SK-MEL-5 (cell line): ENCODE data around the gene KCNH1. TPM values are rescaled to one million over a fixed set of nuclear protein-coding genes. Genes with fewer than 3 reads are reported as not detected.
A peak's percentile ranks its signal among the peaks of the same experiment; 100 is the strongest.

Experiments
- DNase-seq: peaks from one replicate; pipeline ENCODE4 v3.0.0-alpha.2; 2016; ENCODE audit warnings: low read depth, low spot score
- in situ Hi-C: cut with HindIII; loops from 2 replicates; pipeline ENCODE4 v1.10.0; 2016; ENCODE audit warnings: low sequenced_read_pairs, high pct_unique_total_duplicates, low pct_unique_long_range_greater_than_20kb
- total RNA-seq: library from RNA; depleted of rRNA; stranded (reverse); fragments of >200 nt; shearing (Covaris generic); gene quantifications from 2 replicates; pipeline ENCODE4 v1.2.3, GENCODE V29; 2014

KCNH1 gene
- total RNA-seq, 1 experiment from 2014 or later = 8.0 TPM

DNA sequence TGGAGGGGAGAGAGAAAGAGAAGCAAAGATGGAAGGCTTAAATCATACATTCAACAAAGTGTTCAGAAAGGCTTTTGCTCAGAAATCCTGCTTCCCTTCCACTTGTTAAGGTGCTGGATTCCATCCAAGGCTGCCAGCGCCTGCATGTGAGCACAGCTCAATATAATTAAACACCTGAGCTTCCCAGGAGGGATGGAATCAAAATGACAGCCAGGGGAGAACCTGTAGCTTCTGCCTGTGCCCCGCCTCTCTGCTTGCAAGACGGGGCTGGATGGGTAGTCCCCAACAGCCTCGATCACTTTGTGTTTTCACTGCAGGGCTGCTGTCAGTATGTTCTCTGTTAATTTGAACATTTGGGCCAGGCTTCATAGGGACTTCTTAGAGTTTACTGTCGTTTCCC lies 225.7 kb downstream of the KCNH1 start:
- in situ Hi-C loops = no loop called here
- no peak for DNase-seq

DNA sequence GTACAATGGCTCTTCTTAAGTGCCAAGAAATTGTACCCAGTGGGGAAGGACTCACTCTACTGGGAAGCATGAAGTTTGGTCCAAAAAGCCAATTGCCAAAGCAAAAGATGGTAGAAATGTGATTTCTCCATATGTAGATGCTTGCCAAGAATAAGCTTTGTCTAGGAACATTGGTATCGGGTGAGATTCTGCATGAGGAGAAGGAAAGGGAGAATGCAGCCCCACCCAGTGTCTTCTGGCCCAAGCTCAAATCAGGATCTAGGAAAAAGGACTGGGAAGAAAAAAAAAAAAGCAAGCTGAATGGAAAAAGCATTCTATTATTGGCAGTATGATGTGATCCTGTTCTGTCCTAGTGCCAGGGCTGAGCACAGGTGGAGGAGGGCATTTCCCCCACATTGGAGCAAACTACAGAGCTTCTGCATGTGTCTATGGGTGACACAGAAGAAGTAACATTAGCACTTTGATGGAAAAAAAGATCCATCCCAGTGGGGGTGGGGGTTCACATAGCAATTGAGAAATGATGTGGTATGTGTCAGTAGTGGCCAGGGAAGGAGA lies 226.6 kb downstream of the KCNH1 start:
- in situ Hi-C loops = no loop called here
- DNase-seq = no peak

DNA sequence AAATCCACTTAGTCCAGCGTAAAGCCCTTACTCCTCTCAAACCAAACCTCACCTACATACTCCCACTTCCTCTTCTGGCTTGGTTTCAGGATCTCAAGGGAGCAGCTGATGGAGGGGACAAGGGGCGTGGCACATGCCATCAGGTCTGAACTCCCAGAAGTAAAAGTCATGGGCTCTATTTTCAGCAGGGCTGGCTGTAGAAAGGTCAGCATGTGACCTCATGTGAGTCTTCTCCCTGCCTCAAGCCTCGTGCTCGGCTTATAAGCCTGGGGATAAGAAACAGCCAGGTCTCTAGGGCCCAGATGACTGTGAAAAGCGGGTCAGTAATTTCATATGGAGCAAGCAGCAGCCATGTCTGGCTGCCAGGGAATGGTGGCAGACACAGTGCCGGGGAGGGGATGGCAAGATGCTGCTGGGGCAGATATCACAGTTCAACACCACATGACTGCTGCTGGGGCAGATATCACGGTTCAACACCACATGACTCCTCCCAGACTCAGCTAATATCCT lies 227.9 kb downstream of the KCNH1 start:
- in situ Hi-C loops = no loop called here
- DNase-seq = peak; percentile 93

DNA sequence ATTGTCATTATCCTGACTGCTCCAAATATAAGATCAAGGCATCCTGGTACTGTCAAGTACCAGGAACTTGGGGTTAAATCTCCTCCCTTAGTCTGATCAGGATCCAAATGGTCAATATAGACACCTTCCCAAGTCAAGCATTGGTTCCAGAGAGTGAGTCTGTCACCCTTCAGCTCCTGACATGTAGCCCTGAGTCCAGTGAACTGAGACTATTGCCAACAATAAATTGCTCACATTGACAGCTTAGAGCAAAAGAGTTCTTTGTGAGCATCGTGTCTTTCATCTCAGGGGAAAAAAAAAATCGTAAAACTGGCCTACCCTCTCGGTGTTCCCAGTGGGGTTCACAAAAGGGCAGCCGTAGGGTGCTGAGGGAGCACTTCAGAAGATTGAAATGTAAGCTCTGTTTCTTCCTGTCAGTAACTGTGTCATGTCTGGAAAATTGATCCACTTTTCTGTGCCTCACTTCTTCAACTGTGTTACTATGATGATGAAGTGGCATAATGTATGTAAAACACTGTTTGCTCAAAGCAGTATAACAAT lies 228.5 kb downstream of the KCNH1 start:
- in situ Hi-C loops = no loop called here
- DNase-seq = peak; percentile 42

DNA sequence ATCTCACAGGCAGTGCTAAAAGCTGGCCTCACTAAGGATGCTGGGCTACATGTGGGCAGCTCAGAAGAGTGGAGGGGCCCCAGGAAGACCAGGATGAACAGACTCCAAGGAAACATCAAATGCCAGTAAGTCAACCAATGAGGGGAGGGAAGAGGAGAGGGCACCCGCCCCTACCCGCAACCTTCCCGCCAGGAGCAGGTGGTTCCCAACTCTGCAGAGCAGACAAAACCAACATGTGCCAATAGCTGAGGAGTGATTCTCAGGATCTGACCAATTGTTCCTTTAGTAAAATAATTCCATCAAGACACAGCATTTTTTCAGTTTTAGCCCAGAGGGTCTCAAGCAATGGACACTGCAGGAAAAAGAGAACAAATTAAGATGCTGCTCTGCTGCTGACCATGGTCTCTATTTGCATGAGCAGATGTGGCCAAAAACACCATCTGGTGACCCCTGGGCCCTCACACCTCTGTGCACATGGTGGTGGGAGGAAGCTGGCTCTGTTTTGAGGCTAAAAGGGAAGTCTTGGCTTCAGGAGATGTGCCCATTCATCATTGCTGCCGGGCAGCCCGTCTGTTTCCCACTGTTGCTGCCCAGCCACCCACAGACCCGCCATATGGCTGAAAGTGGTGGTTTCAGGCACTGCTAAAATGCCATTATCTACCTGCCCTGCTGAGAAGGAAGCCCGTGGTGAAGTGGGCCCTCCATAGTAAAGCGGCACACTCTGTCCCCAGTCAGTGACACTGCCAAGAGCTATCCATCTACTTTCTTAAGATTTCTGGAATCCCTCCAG lies 231.8 kb downstream of the KCNH1 start:
- in situ Hi-C loops = no loop called here
- DNase-seq = no peak

DNA sequence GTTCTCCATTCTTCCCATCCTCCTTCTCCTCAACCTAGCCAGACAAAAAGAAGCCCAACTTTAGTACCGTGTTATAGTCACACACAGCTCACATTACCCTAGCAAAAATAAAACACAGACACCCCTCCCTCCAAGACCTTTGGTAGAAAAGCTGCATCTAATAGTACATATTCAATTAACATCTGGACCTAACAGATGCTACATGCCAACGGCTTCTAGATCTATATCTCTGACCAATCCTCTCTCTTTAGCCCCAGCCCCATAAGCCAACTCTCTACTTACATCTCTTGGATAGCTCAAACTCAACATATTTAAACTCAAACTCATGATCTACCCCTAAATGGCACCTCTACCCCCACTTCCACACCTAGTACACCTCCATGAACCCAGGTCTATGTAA lies 233.1 kb downstream of the KCNH1 start:
- in situ Hi-C loops = no loop called here
- no peak for DNase-seq

DNA sequence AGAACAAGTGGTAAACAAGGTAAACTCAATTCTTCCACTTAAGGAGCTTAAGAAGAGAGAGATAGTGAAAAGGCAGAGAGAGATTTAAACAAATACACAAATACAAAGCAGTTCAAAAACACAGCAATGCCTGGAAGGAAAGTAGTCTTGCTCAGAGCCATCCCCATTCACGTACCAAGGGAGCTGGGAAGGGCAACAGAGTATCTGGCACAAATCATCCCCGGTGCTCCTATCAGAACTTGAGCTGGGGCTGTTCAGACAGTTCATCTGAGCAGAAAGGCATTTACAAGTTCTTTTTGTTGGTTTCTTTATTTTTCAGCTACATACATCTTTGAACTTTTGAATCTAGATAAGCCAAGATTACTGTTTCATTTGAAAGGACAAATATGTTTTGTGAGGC lies 233.9 kb downstream of the KCNH1 start:
- in situ Hi-C loops = no loop called here

DNA sequence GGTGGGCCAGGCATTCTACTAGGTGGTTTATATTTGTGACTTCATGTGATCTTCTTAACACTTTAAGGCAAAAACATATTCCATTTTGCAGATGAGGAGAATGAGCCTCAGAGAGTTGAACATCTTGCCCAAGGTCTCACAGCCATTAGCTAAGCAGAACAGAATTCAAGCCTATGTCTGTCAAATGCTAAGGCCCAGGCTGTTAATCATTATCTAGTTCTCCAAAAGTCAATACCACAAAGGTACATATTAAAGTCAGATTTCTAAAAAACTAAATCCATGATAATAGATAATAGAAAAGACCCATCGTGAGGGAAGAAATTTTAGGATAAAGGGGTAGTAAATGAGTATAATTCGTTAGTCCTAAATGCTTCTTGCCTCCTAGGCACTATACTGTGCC lies 234.3 kb downstream of the KCNH1 start:
- DNase-seq = no peak
- in situ Hi-C loops = no loop called here

More for the DNA sequence above, 233.9 kb downstream of the KCNH1 start:
- DNase-seq = no peak

DNA sequence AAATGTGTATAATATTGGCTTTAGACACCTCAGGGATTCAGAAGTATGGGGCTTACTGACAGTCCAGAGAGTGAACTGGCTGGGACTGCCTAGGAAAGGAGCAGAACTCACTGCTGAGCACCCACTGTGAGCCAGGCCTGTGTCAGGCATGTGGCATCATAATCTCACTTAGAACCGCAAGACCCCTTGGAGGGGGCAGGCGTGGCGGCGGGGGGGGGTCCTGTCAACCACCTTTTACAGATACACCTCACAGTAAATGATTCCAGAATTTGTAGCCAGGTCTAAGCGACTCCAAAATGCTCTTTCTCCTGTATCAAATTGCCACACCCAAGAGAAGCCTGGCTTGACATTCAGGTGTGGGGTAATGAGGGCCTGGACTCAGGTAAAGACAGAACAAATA lies 235.5 kb downstream of the KCNH1 start:
- in situ Hi-C loops = no loop called here

DNA sequence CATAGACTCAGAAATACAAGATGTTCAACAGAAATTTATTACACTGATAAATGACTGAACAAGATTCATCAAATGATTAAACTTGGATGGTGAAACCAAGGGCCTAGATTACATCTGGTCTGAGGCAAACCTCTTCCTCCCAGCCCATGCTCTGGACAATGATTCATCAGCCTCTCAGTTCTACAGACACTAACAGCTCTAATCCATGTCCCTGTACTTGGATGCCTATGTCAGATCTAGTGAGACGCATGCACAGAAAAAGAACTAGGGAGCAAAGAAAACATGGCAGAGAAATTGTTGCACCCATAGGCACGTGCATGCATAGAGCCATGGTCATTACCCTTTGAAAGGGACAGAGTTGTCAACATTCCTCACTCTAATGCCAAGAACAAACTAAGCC lies 250.1 kb downstream of the KCNH1 start:
- in situ Hi-C loops = no loop called here
- DNase-seq = no peak

More for the DNA sequence above, 235.5 kb downstream of the KCNH1 start:
- DNase-seq = no peak

DNA sequence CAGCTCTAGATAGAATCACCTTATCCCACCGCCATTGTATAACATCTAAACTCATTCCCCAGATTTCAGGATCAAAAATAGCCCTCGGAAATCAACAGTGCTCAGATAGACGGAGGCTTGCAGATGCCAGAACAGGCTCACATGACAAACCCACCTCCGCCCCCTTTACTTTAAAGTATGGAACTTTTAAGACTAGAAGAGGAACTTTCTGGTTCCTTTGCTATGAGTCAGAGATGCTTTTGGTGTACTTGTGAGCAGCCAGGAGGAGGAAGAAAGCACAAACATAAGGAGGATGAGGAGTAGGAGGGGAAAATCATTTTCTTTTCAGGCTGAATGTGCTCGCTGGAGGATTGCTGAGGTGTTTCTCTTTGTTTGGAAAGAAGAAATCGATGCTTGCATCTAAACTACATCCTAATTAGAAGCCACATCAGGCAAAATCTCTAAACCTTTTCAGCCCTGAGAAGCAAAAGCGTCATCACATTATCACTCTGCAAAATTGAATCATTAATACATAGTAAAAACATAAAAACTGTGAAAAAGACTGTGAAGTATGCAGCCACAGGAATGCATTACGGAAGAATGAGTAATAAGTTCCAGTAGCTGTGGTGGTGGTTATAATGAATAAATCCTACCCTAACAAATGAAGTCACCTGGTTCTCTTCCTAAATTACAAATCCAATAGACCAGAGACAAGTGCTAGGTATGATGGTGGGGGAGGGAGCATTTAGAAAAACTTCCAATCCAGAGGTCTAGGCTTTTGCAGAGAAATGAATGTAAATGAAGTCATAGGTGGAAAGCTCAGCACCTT lies 251.3 kb downstream of the KCNH1 start:
- in situ Hi-C loops = no loop called here
- DNase-seq = no peak

DNA sequence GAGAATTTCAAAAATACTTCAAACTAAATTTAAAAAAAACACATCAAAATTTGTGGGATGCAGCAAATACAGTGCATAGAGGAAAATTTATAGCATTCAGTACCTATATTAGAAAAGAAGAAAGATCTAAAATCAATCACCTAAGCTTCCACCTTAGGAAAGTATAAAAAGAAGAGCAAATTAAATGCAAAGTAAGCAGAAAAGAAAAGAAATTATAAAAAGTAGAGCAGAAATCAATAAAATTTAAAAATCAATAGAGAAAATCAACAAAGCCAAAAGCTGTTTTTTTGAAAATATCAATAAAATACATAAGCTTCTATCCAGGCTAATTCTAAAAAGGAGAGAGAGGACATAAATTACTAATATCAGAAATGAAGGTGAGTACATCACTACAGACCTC lies 255.4 kb downstream of the KCNH1 start:
- no peak for DNase-seq
- in situ Hi-C loops = no loop called here

DNA sequence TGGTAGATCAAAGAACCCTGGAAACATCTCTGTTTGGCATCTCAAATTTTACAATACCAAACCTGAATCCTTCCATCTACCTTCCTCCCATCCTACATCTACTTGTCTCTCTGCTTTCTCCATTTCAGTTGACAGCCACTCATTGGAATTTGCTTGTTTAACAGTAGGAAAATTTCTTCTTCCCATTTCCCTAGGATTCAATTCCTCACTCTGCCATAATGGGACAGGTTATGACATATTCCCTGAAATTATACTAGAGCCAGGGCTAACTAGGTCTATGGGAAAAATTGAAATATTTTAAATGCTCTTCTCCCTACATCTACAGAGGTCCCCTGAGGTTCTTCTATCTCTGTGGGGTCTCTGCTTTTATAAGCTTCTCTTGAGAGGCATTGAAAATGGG lies 257.7 kb downstream of the KCNH1 start:
- in situ Hi-C loops = no loop called here
- no peak for DNase-seq

DNA sequence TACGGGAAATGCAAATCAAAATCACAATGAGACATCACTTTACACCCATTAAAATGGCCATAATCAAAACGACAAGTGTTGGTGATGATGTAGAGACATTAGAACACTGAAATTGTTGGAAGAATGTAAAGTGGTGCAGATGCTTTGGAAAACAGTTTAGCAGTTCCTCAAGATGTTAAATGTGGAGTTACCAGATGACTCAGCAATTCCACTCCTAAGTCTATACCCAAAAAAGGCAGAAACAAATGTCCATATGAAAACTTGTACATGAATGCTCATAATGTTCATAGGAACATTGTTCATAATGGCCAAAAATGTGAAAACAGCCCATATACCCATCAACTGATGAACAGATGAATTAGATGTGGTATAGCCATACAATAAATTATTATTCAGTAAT lies 267.4 kb downstream of the KCNH1 start:
- no peak for DNase-seq
- in situ Hi-C loops = no loop called here

DNA sequence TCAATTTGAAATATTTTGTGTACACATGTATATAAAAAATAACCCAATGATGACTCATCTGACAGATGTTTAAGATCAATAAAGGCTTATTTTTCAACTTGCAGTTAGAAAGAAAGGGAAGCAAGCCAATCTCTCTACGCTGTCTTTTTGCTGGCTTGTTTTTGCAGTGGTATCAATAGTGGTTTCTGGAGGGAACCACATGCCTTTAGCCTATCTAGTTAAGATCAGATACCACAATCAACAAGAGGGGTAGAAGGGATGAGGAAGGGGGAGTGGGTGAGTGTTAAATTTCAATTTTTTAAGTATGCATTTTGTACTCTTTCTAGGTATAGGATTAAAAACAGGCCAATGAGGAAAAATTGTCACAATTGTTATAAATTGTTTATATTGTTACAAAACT lies 276.2 kb downstream of the KCNH1 start:
- DNase-seq = no peak
- in situ Hi-C loops = no loop called here

DNA sequence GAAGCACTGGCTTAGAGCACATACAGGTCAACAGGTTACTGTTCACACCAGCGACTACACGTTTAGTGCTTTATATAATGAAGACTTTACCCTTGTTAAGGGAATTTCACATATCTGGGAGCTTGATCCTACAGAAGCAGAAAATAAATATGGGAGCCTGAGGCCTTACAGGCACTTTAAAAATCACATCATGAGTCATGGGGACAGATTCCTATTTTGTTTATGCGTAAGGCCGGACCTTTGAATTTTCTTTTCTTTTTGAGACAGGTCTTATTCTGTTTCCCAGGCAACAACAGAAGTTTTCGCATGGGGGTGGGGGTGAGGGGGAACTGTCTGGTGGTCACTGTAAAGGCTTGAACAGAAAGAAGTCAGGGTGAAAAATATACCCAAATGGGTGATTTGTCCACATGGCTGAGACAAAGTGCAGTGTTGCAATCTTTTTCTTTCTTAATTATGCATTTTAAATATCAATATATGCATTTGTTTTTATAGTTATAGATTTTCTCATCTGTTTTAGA lies 276.7 kb downstream of the KCNH1 start:
- in situ Hi-C loops = no loop called here
- no peak for DNase-seq

DNA sequence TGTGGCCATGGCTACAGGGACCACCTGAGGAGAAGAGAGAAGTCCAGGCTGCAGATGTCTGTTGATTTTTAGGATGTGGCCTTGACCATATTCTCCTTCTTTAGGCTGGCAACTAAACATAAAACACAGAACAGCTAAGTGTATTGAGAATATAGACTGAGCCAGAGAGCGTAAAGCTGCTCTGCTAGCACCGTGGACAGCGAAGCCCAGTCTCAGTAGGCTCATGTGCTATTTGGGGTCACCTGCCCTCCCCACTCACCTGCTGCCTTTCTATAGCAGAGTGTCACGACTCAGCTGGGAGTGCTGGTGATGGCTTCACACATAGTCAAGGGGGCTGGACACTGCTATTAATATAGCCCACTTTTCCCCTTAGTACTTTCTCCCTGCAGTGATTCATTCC lies 278.5 kb downstream of the KCNH1 start:
- no peak for DNase-seq
- in situ Hi-C loops = no loop called here

DNA sequence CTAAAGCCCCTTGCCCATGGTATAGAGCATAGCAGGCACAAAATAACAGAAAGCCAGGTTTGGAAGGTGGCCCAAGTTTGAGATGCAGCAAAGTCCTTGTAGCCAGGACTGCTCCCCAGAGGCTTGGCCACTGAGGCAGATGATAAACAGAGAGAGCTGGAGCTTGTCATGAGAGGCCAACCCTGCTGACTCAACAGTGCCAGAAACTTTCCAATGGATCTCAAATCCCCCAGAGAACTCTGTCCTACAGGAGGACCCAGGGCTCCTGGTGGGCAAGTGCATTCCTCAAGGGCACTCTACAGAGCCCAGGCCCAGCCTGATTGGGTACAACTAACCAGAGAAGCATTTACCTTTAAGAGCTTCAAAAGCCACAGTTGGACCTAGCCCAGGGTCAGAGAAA lies 280.7 kb downstream of the KCNH1 start:
- in situ Hi-C loops = no loop called here
- DNase-seq = no peak
